NB4 (cell line): Measurements from ENCODE around the gene PKP1.

ENCODE experiments used
- CTCF ChIP-seq: IDR thresholded peaks from one replicate; pipeline ENCODE4 v1.5.1; 2012; ENCODE audit warnings: low read depth, low read length
- POLR2A ChIP-seq: IDR thresholded peaks from 2 replicates; pipeline ENCODE4 v1.6.1; 2011; ENCODE audit warnings: mild to moderate bottlenecking; ENCODE audit not compliant: insufficient read length; ENCODE audit errors: extremely low read depth

DNA sequence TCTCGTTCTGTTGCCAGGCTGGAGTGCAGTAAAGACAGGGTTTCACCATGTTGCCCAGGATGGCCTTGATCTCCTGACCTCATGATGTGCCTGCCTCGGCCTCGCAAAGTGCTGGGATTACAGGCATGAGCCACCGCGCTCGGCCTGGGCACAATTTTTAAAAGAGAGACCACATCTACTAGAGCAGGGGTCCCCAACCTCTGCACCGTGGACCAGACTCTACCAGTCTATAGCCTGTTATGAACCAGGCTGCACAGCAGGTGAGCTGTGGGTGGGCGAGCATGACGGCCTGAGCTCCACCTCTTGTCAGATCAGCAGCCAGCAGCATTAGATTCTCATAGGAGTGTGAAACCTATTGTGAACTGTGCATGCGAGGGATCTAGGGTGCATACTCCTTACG lies 73.4 kb downstream of the PKP1 start:
- TF ChIP-seq POLR2A (no peak), CTCF (no peak)
